ENCODE measurements around the gene CXCL12.

CXCL12 gene

DNA sequence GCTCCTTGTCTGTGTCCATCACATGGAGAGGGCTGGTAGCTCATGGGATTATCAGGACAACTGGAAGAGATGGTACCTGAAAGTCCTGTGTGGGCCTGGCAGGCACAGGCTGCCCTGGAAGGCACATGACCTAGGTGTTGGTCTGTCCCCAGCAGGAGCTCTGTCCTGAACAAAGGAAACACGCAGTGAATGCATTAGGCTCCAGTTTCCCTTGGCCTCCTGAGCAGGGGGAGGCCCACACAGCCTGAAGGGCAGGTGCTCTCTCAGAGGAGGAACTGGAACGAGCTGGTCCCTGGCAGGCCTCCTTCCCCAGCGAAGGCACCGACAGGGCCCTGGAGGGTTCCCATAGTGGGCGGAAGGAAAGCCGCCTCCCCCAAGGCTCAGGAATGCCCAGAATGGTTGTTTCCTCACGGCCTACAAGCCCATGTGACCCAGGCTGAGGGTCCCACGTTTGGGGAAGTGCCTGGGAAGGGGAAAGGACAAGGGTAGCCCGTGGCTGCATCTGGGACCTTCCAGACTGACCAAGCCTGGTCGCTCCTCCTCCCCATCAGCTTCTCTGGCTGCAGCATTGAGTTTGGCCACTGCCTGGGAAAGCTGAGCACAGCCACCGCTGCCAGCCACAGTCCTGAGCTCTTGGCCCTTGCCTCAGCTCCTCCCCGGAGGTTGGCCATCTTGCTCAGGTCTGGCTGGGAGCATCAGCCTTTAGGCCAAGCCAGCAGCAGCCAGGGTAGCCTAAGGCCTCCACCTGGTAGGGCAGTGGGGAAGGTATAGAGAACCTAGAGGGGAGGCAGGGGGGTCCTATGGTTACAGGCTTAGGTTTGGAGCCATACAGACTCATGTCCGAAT lies 21.8 kb downstream of the CXCL12 start:
- no peak for DNase-seq (ENCODE audit: low read depth in 2 of 2)

DNA sequence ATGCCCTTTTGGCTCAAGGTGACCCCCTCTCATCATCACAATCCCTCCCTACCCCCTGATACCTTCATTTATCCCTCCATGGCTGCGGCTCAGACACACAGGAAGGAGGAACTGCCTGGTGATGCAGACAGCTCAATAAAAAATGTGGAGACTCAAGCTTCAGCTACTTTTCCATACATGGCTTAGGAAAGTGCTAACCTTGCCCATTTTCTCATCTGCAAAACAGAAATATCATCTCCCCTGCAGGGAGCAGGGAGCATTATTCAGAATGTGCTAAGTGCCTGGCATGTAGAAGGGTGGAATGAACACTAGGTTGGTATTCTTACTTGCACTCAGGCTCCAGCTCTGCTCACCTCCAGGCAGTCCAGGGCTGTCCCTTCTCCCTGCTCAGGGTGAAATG lies 23.8 kb downstream of the CXCL12 start:
- no peak for DNase-seq (ENCODE audit: low read depth in 2 of 2)

DNA sequence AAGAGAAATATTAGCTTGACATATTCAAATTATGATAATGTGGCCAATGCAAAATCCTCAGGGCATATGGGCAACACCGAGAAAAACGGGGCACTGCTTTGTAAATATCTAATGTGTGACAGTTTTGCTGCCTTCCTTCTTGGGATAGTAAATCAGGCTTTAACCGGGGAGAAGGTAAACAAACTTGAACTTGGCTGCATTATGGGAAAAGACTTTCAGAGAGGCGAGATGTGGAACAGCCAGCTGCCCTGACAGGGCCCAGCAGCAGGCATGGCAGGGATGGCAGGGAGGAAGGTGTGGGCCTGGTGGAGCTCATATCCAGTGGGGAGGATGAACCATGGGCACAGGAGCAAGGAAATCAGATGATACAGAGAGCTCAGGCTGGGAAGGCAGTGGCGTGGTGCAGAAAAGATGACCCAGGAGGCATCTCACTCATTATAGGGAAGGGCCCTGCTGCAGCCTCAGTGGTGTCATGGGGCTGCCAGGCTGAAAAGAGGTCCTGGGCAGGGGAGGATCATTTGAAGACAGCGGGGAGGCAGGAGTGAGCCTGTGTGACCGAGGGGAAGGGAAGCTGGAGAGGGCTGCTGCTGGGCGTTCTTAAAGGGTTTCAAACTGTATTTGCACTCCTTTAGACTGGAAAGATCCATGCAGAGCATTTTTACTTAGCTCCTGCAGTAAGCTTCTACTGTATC lies 26.7 kb downstream of the CXCL12 start:
- DNase-seq (ENCODE audit: low read depth in 2 of 2) = no peak

DNA sequence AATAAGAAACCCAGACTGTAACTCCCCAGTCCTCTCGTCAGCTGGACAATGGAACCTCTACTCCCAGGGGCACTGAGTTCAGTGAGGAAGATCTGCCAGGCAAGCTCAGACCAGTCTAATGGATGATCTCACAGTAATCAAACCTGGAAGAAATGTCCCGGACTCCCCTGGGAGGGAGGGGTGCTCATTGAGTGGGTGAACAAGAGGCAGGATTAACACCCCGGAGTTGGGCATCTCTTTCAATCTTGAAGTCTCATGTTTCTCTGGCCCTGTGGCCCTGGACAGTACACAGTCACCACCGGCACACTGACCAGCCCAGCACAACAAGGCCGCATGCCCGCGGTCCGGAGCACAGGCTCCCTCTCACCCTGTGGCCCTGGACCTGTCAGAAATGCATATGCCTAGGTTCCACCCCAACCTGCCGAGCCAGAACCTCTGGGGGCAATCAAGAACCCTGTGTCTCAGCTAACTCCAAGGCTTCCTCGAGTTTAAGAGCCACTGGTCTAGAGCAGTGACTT lies 27.8 kb downstream of the CXCL12 start:
- no peak for DNase-seq (ENCODE audit: low read depth in 2 of 2)

DNA sequence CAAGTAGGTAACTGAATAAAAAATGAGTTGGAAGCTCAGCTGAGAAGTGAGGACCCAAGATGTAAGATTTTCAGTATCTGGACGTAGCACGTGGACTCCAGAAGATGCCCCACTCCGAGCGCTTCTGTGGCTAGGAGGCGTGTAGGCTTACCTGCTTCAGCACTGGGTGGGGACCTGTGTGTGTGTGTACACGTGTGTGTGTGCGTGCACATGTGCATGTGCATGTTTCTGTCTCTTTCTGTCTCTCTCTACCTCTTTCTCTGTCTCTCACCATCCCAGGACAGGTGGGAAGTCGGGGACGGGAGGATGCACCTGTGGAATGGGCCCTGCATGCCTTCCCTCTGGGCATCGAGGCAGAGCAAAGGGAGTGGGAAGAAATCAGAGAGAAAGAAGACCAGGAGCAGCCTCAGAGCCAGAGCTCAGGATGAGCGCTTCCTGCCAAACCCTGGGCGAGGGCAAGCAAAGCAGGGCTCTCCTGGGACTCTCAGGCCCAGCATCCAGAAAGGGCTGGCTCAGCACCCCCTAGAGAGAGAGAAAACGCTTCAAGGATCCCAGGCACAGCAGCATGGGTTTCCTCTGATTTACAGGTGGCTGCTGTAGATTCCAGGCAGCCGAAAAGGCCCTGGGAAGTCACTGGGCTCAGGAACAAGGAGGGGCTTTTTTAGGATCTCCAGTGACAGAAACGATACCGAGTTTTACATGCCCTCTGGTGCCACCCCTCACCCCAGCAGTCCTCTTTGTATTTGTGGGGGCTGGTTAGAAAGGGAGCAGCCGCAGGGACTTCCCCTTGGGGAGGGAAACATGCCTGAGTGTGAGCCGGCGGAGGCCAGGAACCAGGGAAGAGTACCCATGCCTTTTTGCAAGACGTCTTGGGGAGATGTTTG lies 28.5 kb downstream of the CXCL12 start:
- DNase-seq (ENCODE audit: low read depth in 2 of 2) = no peak

DNA sequence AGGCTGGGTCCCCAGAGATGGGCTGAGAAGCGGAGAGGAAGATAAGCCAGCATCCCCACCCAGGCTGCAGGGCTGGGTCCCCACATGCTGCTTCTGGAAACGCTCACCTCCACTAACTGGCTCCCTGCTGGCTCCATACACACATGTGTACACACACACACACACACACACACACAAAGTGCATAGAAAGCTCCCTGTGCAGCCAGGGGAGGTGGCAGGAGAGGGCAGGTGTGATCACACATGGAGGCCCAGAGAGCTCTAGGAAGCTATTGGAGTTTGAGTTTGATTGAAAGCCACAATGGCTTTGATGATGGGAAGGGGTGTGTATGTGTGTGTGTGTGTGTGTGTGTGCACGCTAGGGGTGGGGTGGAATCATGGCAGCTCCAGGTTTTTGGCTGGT lies 29.3 kb downstream of the CXCL12 start:
- no peak for DNase-seq (ENCODE audit: low read depth in 2 of 2)

DNA sequence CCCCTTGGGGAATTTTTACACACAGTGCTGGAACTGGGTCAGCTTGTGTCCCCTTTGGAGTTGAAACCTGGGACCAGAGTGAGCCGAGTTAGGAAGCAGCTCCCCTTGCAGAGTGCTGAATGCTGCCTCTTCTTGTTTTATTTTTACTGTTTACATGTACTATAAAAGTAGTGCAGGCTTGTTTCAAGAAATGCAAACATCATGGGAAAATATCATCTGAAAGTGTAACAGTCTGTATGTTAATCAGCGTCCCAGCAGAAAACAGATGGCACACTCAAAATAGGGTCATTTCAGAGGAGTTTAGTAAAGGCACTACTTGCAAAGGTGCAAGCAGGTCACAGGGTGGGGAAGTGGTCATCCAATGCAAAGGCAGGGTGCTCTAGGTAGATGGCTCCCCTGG lies 30.1 kb downstream of the CXCL12 start:
- no peak for DNase-seq (ENCODE audit: low read depth in 2 of 2)

DNA sequence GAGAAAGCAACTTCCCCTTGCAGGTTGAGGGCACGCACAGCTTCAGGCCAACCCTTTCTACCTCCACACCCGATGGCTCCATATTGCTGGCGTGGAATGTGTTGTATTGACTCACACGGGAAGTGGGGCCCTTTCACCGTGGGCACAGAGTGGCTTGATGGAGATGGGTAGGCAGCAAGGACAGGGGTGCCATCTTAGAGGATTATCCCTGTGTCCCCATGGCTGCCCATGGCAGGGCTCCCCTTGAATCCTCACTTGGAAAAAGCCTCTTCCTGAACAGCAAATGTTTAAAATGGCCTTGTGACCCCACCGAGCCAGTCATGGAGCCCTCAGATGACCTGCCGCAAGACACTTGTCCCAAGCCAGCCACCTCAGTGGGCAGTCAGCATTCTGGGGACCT lies 31.2 kb downstream of the CXCL12 start:
- no peak for DNase-seq (ENCODE audit: low read depth in 2 of 2)

DNA sequence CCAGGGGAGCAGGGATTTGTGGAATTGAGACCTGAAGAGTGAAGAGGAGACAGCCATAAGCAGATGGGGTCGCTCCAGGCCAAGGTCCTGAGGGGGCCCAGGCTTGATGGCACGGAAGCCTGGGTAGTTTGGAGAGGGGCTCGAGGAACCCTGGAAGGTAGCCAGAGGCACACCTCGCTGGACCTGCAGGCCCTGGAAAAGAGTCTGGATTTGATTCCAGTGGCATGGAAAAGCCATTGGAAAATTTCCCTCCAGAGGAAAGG lies 31.8 kb downstream of the CXCL12 start:
- DNase-seq (ENCODE audit: low read depth in 2 of 2) = no peak

DNA sequence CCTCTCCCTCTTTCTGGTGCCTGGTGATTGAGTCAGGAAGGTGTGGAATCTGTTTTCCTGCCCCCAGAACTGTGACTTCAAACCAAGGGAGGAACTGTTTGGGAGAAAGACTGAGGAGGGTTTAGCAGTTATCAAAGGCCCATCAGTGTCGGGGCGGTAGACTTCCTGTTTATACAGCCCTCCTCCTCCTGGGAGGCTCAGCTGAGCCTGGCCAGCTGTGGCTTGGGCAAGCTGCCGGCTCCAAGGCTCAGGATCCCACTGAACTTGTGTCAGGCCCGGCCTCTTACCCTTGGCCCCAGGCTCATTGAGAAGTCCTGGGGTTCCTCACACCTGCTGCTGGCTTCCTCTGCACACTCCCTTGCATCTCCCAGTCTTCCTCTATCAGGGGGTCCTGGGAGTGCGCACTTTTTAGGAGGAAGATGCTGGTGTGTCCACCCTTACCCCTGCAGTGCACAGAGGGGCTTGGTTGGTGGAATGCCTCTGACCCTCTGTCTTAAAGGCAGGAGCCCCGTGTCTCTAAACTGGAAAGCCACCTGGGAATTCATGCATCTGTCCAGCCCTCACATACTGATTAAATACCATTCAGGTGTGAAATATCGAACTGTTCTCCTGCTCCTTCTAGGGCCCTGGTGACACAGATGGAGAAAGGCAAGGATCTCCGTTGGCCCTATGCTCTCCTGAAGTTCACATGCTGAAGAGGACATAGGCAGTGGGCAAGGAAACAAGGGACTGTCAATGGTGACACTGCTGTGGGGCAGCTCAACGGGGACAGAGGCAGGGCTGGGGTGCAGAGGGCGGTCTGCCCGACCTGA lies 32.4 kb downstream of the CXCL12 start:
- DNase-seq (ENCODE audit: low read depth in 2 of 2) = no peak

DNA sequence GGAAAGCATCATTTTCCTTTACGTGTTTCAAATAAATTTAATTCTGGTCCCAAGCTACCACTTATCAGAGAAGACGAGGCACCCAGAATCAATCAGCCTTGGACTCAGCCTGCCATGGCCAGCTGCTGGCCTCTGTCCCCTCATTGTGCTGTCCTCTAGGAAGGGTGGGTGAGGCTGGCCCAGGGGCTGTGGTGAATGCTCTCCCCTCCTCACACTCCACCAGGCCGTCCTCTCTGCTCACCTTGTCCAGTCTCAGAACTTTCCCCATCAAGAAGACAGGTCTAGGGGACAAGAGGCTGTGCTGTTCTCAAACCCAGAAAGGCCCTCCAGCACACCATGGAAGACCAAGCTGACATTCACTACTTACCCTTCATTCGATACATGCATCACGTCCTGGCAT lies 36.4 kb downstream of the CXCL12 start:
- no peak for DNase-seq (ENCODE audit: low read depth in 2 of 2)

DNA sequence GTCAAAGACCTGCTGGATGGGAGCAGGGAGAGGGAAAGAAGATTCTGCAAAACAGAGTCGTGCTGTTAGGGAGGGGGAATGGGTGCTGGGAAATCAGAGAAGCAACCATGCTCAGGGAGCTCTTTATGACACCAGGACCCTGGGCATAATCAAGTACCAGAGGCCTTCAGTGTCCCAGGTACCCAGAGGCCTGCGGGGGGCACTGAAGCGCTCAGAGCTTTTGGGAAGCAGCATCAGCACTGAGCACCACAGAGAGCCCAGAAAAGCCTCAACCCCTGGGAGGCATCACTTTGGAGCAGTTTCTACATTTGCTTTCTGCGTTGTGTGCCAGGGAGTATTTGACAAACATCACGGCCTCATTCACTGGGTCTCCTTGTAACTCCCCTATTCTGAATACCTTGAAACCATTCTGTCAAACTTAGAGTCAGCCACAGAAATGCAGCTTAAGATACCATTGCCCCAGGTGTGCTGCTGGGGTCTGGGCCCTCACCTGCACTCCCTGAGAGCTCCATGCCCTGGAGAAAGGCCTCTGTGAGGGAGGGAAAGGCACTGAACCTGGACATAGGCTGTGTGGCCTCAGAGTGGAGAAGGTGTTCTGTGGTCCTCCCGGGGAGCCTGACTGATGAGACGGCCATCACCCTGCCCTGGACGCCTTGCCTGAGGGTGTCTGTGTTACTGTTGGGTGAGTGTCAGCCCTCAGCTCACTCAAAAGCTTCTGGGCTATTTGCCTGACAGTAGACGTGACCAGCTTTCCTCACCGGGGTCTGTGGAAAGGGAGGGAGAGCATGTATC lies 37.1 kb downstream of the CXCL12 start:
- DNase-seq (ENCODE audit: low read depth in 2 of 2) = no peak

DNA sequence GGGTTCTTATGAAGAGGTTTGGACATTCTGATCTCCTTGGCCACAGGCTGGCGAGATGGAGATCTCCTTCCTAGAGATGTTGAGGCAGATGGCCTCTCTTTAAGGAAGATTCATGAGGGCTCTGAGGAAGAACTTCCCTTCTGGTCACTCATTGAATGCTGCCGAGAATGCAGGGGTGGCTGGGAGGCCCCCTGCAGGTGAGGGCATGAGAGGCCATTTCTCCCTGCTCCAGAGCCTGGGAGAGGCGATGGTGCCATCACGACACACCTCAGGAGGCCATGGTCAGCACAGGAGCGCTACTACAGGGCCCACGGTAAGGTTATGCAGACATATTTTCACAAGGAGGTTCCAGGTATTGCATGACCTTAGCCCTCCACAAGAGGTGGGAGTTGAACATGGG lies 40.2 kb downstream of the CXCL12 start:
- no peak for DNase-seq (ENCODE audit: low read depth in 2 of 2)

DNA sequence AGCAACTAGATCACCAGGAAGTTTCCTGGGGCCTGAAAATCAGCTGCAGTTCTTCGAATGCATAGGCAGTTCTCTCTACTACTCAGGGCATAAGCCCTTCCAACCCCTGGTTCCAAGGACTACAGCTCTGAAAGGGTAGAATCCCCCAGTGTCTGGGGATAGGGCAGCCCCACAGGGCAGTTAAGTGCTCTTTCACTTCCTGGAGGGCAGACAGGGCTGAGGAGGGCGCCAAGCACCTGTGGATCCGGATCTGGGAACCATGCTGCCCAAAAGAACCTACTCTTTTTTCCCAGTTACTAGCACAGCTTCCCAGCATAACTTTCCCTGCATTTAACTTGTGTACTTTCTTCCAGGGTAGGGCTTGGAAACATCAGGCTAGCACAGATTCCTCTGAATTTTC lies 41.1 kb downstream of the CXCL12 start:
- DNase-seq (ENCODE audit: low read depth in 2 of 2) = no peak

DNA sequence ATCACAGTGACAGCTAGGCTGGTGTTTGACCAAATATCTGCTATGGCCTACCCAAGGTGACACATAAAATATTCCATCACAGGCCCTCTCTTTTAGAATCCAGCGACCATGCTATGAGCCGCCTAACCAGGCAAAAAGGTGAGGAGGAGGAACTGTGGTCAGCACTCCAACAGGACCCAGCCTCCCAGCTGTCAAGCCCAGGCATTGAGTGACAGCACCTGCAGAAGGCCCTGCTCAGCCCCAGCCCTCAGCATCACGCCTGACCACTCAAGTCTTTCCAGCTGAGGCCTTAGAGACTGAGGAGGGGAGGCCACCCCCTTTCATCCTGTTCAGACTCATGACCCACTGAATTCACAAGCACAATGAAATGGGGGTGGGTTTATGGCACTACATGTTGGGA lies 43.0 kb downstream of the CXCL12 start:
- no peak for DNase-seq (ENCODE audit: low read depth in 2 of 2)

DNA sequence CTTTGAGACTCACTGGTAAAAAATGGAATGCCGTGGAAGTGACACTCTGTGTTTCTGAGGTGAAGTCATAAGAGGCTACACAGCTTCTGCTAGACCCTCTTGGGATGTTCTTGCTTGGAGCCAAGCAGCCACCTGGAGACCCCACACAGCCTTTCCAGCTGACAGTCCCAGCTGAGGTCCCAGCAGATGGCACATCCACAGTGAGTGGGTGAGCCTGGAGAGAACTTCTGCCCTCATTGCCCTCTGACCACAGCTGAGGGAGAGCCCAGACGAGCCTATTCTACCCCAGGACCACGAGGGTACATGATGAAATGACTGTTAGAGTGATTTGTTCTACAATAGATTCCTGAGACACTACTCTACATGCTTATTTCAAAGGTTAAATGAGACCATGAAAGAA lies 44.3 kb downstream of the CXCL12 start:
- no peak for DNase-seq (ENCODE audit: low read depth in 2 of 2)

DNA sequence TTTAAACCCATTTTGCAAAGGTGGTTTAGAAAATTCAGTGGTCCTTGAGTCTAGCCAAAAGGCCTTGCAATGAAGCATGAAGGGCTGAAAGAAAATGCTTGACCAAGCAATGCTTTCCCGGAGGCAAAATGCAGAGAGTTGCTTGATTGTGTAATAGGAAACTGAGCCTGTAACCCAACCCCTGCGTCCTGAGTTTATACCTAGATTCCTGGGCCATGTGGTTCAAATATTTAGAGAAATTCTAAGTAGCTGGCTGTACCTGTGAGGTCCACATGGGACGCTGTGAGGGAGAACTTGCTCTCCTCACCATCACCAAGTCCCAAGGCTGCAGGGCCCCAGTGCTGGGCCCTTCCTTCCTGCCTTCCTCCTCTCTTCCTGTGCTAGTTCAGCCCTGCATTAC lies 45.7 kb downstream of the CXCL12 start:
- DNase-seq (ENCODE audit: low read depth in 2 of 2) = peak in 1 of 2 experiments; percentile 5

DNA sequence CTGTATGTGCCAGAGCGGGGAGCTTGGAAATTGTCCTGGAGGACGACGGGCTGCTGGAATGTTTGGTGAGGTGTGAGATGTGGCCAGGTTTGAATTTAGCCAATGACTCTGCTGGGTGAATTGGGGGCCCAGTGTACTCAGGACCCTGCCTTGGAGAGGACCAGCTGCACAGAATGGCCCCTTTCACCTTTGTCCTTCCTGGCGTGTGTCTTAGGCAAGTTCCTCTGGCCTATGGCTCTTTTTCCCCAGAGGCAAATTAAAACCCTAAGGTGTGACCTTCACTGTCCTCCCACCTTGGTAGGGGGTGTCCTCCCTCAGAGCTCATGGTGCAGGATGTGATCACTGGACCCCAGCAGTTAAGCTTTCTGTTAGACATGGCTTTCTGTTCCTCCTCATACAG lies 47.8 kb downstream of the CXCL12 start:
- no peak for DNase-seq (ENCODE audit: low read depth in 2 of 2)

DNA sequence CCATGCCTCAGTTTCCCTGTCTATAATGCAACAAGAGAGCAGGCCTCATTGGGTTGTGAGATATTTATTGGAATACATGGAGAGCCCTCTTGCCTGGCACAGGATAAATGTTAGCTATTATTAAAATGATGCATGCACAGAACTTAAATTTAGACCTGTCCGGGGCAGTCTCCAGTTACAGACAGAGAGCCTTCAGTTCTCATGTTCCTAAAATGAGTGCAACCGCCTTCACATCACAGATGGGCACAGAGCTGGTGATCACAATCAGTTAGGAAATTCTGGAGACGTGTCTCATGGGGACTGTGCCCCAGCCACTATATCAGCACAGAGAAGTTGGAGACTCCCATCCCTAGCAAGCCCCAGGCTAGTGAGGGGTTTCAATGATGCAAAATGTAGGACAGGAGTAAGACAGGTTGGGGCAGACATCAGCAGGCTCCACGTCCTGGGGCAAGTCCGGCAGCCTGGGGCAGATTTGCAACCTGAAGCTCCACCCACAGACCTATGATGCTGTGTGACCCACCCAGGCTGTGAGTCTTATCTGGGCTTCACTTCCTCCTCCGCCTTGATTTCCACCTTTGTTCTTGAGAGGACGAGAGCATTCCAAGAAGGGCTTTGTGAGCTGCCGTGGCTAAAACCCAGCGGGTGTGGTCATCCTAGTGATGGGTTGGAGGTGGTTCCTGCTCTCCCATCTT lies 49.4 kb downstream of the CXCL12 start:
- DNase-seq (ENCODE audit: low read depth in 2 of 2) = no peak

DNA sequence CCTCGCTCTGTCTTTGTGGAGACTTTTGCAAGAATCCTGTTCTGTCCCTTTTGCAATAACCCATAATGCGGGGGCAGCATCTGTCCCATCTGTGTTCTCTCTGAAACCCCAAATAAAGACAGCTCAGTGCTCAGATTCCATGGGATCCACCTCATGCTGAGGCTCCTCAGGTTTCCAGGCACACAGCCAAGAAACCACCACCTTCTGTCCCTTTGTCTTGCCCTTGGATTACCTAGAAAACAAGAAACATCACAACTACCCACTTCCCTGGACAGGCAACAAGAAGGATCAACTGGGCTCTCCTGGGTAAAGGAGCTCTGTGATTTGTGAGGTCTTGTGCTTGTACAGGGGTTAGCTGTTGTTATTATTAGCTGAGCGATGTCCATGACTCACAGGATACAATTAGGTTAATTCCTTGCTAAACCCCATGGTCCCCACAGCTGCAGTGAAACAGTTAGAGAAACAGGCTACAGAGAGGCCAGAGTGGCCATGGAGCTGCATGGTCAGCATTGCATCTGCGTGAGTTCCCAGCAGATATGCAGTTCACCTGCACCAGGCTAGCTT lies 50.2 kb downstream of the CXCL12 start:
- peak; percentile 31 to 32 for DNase-seq (ENCODE audit: low read depth in 2 of 2)

All from fibroblast of skin of left quadriceps (primary cell).